Measurements from ENCODE around the gene LRP1B.

DNA sequence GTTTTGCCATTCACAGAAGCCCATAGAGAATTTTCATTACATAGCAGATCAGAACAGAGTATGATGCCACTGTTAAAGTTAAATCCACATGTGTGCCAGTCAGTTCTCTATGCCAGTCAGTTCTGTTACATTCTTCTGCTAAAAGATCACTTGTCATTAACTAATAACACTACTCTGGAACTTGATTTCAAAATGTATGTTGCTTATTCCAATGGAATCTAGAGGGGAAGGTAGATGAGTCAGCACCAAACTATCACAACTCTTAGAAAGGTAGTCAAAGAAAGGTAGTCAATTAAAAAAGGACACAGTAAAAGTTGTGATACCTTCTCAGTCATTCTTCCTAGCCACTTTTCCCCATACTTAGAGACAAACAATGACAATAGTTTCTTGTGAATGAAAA is 1214.4 kb downstream of the LRP1B start:
- TF ChIP-seq CHD2 (IDR thresholded peaks at IDR 0.05; ENCODE audit: low read length, partially characterized antibody), result no peak
- TF ChIP-seq JUND (IDR thresholded peaks at IDR 0.05), result no peak
- no peak for TF ChIP-seq YY1 (IDR thresholded peaks at IDR 0.05; ENCODE audit: low read depth)
- TF ChIP-seq, protein P1, sequence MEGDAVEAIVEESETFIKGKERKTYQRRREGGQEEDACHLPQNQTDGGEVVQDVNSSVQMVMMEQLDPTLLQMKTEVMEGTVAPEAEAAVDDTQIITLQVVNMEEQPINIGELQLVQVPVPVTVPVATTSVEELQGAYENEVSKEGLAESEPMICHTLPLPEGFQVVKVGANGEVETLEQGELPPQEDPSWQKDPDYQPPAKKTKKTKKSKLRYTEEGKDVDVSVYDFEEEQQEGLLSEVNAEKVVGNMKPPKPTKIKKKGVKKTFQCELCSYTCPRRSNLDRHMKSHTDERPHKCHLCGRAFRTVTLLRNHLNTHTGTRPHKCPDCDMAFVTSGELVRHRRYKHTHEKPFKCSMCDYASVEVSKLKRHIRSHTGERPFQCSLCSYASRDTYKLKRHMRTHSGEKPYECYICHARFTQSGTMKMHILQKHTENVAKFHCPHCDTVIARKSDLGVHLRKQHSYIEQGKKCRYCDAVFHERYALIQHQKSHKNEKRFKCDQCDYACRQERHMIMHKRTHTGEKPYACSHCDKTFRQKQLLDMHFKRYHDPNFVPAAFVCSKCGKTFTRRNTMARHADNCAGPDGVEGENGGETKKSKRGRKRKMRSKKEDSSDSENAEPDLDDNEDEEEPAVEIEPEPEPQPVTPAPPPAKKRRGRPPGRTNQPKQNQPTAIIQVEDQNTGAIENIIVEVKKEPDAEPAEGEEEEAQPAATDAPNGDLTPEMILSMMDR (IDR thresholded peaks at IDR 0.05), result no peak
- TF ChIP-seq EZH2phosphoT487 (IDR thresholded peaks at IDR 0.05; ENCODE audit: borderline replicate concordance, low read depth), result no peak
- TF ChIP-seq POLR2AphosphoS5 (IDR thresholded peaks at IDR 0.05; ENCODE audit: low read depth, low read length), result no peak
- TF ChIP-seq MXI1 (IDR thresholded peaks at IDR 0.05; ENCODE audit: low read depth, low read length), result no peak
- no peak for TF ChIP-seq TAF1 (IDR thresholded peaks at IDR 0.05; ENCODE audit: borderline replicate concordance, low read depth, low read length)
